Measurements from ENCODE around the gene GP1BB.

- TF ChIP-seq REST (IDR thresholded peaks at IDR 0.05; ENCODE audit: low read depth), result no peak
- TF ChIP-seq CREB1 (IDR thresholded peaks at IDR 0.05; ENCODE audit: low read depth), result no peak
- peak; percentile 27; the same call in 1 of the 2 replicates for TF ChIP-seq TAF1 (IDR thresholded peaks at IDR 0.05; ENCODE audit: low read depth)
- TF ChIP-seq MAX (IDR thresholded peaks at IDR 0.05), result peak; percentile 73
- TF ChIP-seq TEAD4 (IDR thresholded peaks at IDR 0.05), result peak; percentile 63
- TF ChIP-seq YY1 (IDR thresholded peaks at IDR 0.05; ENCODE audit: low read depth), result no peak
- no peak for TF ChIP-seq RAD21 (IDR thresholded peaks at IDR 0.05; ENCODE audit: low read depth)
- TF ChIP-seq EGR1 (IDR thresholded peaks at IDR 0.05), result no peak
- no peak for TF ChIP-seq EP300 (IDR thresholded peaks at IDR 0.05; ENCODE audit: borderline replicate concordance)
- no peak for TF ChIP-seq FOXM1 (IDR thresholded peaks at IDR 0.05; ENCODE audit: borderline replicate concordance, low read depth)
- TF ChIP-seq TCF12 (IDR thresholded peaks at IDR 0.05; ENCODE audit: low read depth), result peak; percentile 35; the same call in 1 of the 2 replicates
- no peak for TF ChIP-seq NFIC (IDR thresholded peaks at IDR 0.05)
These were observed 31.5 kb upstream of the GP1BB start for GRCh38 chr22:19691721-19692341.
